Stimulated activated CD8-positive, alpha-beta memory T cell treated with anti-CD3 and anti-CD28 coated beads, Interleukin-2, amount 100 ng/mL, for 48 hours (primary cell): ENCODE data around the gene TBC1D14.
"Not testable (repeated sequence)": the region's sequence is repeated elsewhere in the genome, so short reads cannot be mapped to it uniquely, and the experiment has no call there.

Experiments used
- DNase-seq, 2 donors: peaks; one replicate each; pipeline ENCODE4 v3.0.0-alpha.2; 2020; ENCODE audit warnings: low read depth in 2 of 2

Gene TBC1D14

GRCh38 chr4:7079909-7080308 lies 170.3 kb downstream of the TBC1D14 start:
- not testable (repeated sequence) for DNase-seq
